C4-2B (cell line): Measurements from ENCODE around the gene WNT4.

Source experiments
- H3K27ac ChIP-seq: fragments of 450-650 bp; 2 replicates; pipeline ENCODE4 v1.5.1; 2017
- CTCF ChIP-seq: fragments of 450-650 bp; conservative IDR thresholded peaks from 2 replicates; pipeline ENCODE4 v1.5.1; 2017; ENCODE audit warnings: mild to moderate bottlenecking
- ZFX ChIP-seq: fragments of 450-650 bp; IDR thresholded peaks from 2 replicates; pipeline ENCODE4 v1.6.1; 2017

WNT4 gene

GRCh38 chr1:22184892-22185612 is 42.2 kb upstream of the WNT4 start:
- no peak for TF ChIP-seq CTCF
- no peak for TF ChIP-seq ZFX
- no peak overlapping the region for H3K27ac ChIP-seq

- TF ChIP-seq ZFX (no peak), CTCF (no peak)
- H3K27ac ChIP-seq: no peak overlapping the region
Observed at GRCh38 chr1:22184454-22184853, 41.6 kb upstream of the WNT4 start.

- TF ChIP-seq CTCF (no peak), ZFX (no peak)
- H3K27ac ChIP-seq: no peak overlapping the region
Observed at GRCh38 chr1:22182715-22183114, 39.8 kb upstream of the WNT4 start.

- TF ChIP-seq ZFX: no peak
- no peak for TF ChIP-seq CTCF
- H3K27ac ChIP-seq: no peak overlapping the region
Observed at GRCh38 chr1:22179197-22179803, 36.4 kb upstream of the WNT4 start.

GRCh38 chr1:22177354-22178003 is 34.6 kb upstream of the WNT4 start:
- TF ChIP-seq CTCF (no peak), ZFX (no peak)
- H3K27ac ChIP-seq: no peak overlapping the region

GRCh38 chr1:22176258-22176657 is 33.4 kb upstream of the WNT4 start:
- no peak for TF ChIP-seq ZFX
- no peak for TF ChIP-seq CTCF

More at GRCh38 chr1:22176258-22176657, 33.4 kb upstream of the WNT4 start:
- H3K27ac ChIP-seq: no peak overlapping the region
